H9 (cell line): ENCODE results near the gene SIAH2. TPM values are rescaled to one million over a fixed set of nuclear protein-coding genes. Genes with fewer than 3 reads are reported as not detected.

Source experiments
- DNase-seq: peaks from one replicate; pipeline ENCODE4 v3.0.0-alpha.2; 2017
- H2AFZ ChIP-seq: one replicate; pipeline ENCODE4 v1.6.1; 2013; ENCODE audit warnings: mild to moderate bottlenecking, low read length, control low read depth, moderate library complexity
- H2AK5ac ChIP-seq: 2 replicates; pipeline ENCODE4 v1.6.1; 2013; ENCODE audit warnings: low read length, control low read depth, mixed read lengths; ENCODE audit not compliant: insufficient read length
- H2BK120ac ChIP-seq: one replicate; pipeline ENCODE4 v1.6.1; 2013; ENCODE audit warnings: low read depth, mild to moderate bottlenecking, low read length, control low read depth, inconsistent platforms; ENCODE audit not compliant: poor library complexity, severe bottlenecking
- H2BK12ac ChIP-seq: 2 replicates; pipeline ENCODE4 v1.6.1; 2013; ENCODE audit warnings: low read length, control low read depth, mixed read lengths, low read depth; ENCODE audit not compliant: insufficient read length
- H2BK15ac ChIP-seq: 2 replicates; pipeline ENCODE4 v1.6.1; 2013; ENCODE audit warnings: low read depth, low read length, control low read depth
- H2BK20ac ChIP-seq: one replicate; pipeline ENCODE4 v1.6.1; 2013; ENCODE audit warnings: low read depth, mild to moderate bottlenecking, low read length, control low read depth, inconsistent platforms; ENCODE audit not compliant: poor library complexity, severe bottlenecking
- H2BK5ac ChIP-seq: 2 replicates; pipeline ENCODE4 v1.6.1; 2013; ENCODE audit warnings: low read length, control low read depth, mixed read lengths; ENCODE audit not compliant: insufficient read length
- H3K14ac ChIP-seq: 2 replicates; pipeline ENCODE4 v1.6.1; 2013; ENCODE audit warnings: low read length, control low read depth; ENCODE audit not compliant: insufficient read depth
- H3K18ac ChIP-seq: 2 replicates; pipeline ENCODE4 v1.6.1; 2013; ENCODE audit warnings: low read depth, mild to moderate bottlenecking, mixed read lengths, low read length, control low read depth; ENCODE audit not compliant: insufficient read length
- H3K23ac ChIP-seq: 2 replicates; pipeline ENCODE4 v1.6.1; 2013; ENCODE audit warnings: low read length, control low read depth, mixed read lengths, low read depth; ENCODE audit not compliant: insufficient read length
- H3K23me2 ChIP-seq: 2 replicates; pipeline ENCODE4 v1.6.1; 2013; ENCODE audit warnings: low read depth, mild to moderate bottlenecking, mixed read lengths, low read length, control low read depth; ENCODE audit not compliant: insufficient read length, poor library complexity, severe bottlenecking
- H3K27ac ChIP-seq: 2 replicates; pipeline ENCODE4 v1.5.1; 2013; ENCODE audit warnings: low read length, control low read depth, mixed read lengths, low read depth; ENCODE audit not compliant: insufficient read length
- H3K27me3 ChIP-seq: 2 replicates; pipeline ENCODE4 v1.6.1; 2013; ENCODE audit warnings: low read length, control low read depth, inconsistent platforms; ENCODE audit not compliant: insufficient read depth
- H3K4ac ChIP-seq: 2 replicates; pipeline ENCODE4 v1.6.1; 2013; ENCODE audit warnings: low read depth, mild to moderate bottlenecking, control low read depth, inconsistent platforms, low read length, moderate library complexity
- H3K4me1 ChIP-seq: 2 replicates; pipeline ENCODE4 v1.6.1; 2013; ENCODE audit warnings: low read length, control low read depth, inconsistent platforms; ENCODE audit not compliant: insufficient read depth
- H3K4me2 ChIP-seq: 2 replicates; pipeline ENCODE4 v1.6.1; 2013; ENCODE audit warnings: low read length, control low read depth, mixed read lengths; ENCODE audit not compliant: insufficient read length, insufficient read depth
- H3K56ac ChIP-seq: 2 replicates; pipeline ENCODE4 v1.6.1; 2013; ENCODE audit warnings: low read depth, mild to moderate bottlenecking, mixed read lengths, low read length, control low read depth; ENCODE audit not compliant: insufficient read length
- H3K79me1 ChIP-seq: 2 replicates; pipeline ENCODE4 v1.6.1; 2013; ENCODE audit warnings: low read depth, mild to moderate bottlenecking, moderate library complexity, low read length, control low read depth, inconsistent platforms; ENCODE audit not compliant: insufficient read depth, poor library complexity, severe bottlenecking
- H3K79me2 ChIP-seq: 2 replicates; pipeline ENCODE4 v1.6.1; 2013; ENCODE audit warnings: low read length, control low read depth, inconsistent platforms; ENCODE audit not compliant: insufficient read depth
- H3K9ac ChIP-seq: 2 replicates; pipeline ENCODE4 v1.6.1; 2013; ENCODE audit warnings: low read length, control low read depth, mixed read lengths; ENCODE audit not compliant: insufficient read length; ENCODE audit errors: extremely low read depth
- H3K9me3 ChIP-seq: one replicate; pipeline ENCODE4 v1.6.1; 2013; ENCODE audit warnings: low read depth, low read length, inconsistent platforms; ENCODE audit not compliant: control insufficient read depth
- H3T11ph ChIP-seq: one replicate; pipeline ENCODE4 v1.6.1; 2013; ENCODE audit warnings: mild to moderate bottlenecking, low read length, control low read depth, inconsistent platforms
- H4K20me1 ChIP-seq: one replicate; pipeline ENCODE4 v1.6.1; 2013; ENCODE audit not compliant: control insufficient read depth, insufficient read length, insufficient read depth
- H4K5ac ChIP-seq: 2 replicates; pipeline ENCODE4 v1.6.1; 2013; ENCODE audit warnings: low read depth, mild to moderate bottlenecking, mixed read lengths, low read length, control low read depth; ENCODE audit not compliant: insufficient read length
- H4K8ac ChIP-seq: replicated peaks from 2 replicates; pipeline ENCODE4 v1.6.1; 2013; ENCODE audit warnings: low read length, control low read depth, mixed read lengths, low read depth; ENCODE audit not compliant: insufficient read length
- H4K91ac ChIP-seq: 2 replicates; pipeline ENCODE4 v1.6.1; 2013; ENCODE audit warnings: low read depth, mild to moderate bottlenecking, moderate library complexity, mixed read lengths, low read length, control low read depth; ENCODE audit not compliant: insufficient read length
- H3K27ac Mint-ChIP-seq, 3 experiments: 2 replicates in 2 of 3; 3 replicates in 1 of 3; pipeline ENCODE4 v1.8.0; 2020 to 2021; ENCODE audit warnings: mixed read lengths in 3 of 3, mild to moderate bottlenecking in 1 of 3, moderate library complexity in 1 of 3
- H3K27me3 Mint-ChIP-seq: 2 replicates; pipeline ENCODE4 v1.8.0; 2021; ENCODE audit warnings: low read depth, mild to moderate bottlenecking, moderate library complexity, mixed read lengths
- H3K36me3 Mint-ChIP-seq, 3 experiments: 2 replicates in 2 of 3; 3 replicates in 1 of 3; pipeline ENCODE4 v1.8.0; 2020 to 2021; ENCODE audit warnings: low read depth in 3 of 3, mixed read lengths in 3 of 3; ENCODE audit not compliant: insufficient read depth in 1 of 3
- H3K4me1 Mint-ChIP-seq, 2 experiments: 2 replicates each; pipeline ENCODE4 v1.8.0; 2020; ENCODE audit warnings: mixed read lengths in 2 of 2
- H3K4me3 Mint-ChIP-seq, 2 experiments: 2 replicates in 1 of 2; 3 replicates in 1 of 2; pipeline ENCODE4 v1.8.0; 2020 to 2021; ENCODE audit warnings: mild to moderate bottlenecking in 2 of 2, mixed read lengths in 2 of 2, moderate library complexity in 1 of 2
- H3K9me3 Mint-ChIP-seq, 2 experiments: 2 replicates in 1 of 2; 3 replicates in 1 of 2; pipeline ENCODE4 v1.8.0; 2020; ENCODE audit warnings: mild to moderate bottlenecking in 2 of 2, mixed read lengths in 2 of 2, moderate library complexity in 1 of 2
- WGBS: extraction: QIAGEN DNeasy Blood & Tissue Kit; methylation state at CpG from one replicate; pipeline ENCODE4 v1.1.7; 2013; ENCODE audit warnings: missing lambda C conversion rate, low lambda C conversion rate, mixed read lengths; ENCODE audit not compliant: insufficient read length; ENCODE audit errors: extremely low coverage; 5-methylcytosine and 5-hydroxymethylcytosine counted together
- total RNA-seq: library from RNA; stranded (reverse); gene quantifications from 2 replicates; pipeline ENCODE4 v1.2.1, GENCODE V29; 2021
- TF ChIP-seq, protein P1 (sequence below): fragments of 200-600 bp; sonication (generic); conservative IDR thresholded peaks from 3 replicates; pipeline ENCODE4 v1.8.0; 2021; ENCODE audit warnings: antibody characterized with exemption, mild to moderate bottlenecking

Gene SIAH2
- total RNA-seq, 1 experiment from 2014 or later: 17.4 TPM

DNA sequence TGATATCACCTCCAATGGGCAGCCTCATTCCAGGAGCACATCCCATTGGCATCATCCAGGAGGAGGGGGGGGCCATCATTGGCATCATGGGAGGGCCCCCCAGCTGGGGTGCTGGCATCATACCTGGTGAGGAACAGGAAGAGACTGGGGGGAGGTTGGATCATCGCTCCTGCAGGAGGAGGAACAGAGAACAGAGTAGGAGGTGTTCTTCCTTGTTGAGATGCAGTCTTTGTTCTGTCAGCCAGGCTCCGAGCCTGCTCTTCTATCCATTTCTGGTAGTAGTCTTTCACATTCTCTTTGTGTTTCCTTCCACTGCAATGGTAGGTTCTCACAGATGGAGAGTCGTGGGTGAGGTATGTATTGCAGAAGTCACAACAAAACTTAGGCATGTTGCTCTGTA is 42.5 kb downstream of the SIAH2 start:
- no peaks in the 10 kb centered on the region for H3K27me3 Mint-ChIP-seq
- Histone ChIP-seq H3K79me1 (no peaks in the 10 kb centered on the region), H2BK120ac (no peak overlapping the region), H4K20me1 (no peaks in the 10 kb centered on the region), H3K14ac (no peak overlapping the region), H4K8ac (no peak overlapping the region), H2BK5ac (no peak overlapping the region), H4K91ac (no peak overlapping the region), H4K5ac (no peak overlapping the region), H2AK5ac (no peak overlapping the region), H2BK20ac (no peak overlapping the region), H3K18ac (no peak overlapping the region), H3K23ac (no peak overlapping the region), H3K56ac (no peak overlapping the region), H3K9me3 (no peaks in the 10 kb centered on the region), H3K4ac (no peak overlapping the region), H3K9ac (no peak overlapping the region), H3K23me2 (no peaks in the 10 kb centered on the region), H3K4me2 (no peak overlapping the region), H3T11ph (no peak overlapping the region), H3K27ac (no peak overlapping the region), H3K79me2 (no peaks in the 10 kb centered on the region), H3K27me3 (no peaks in the 10 kb centered on the region), H2BK12ac (no peak overlapping the region), H2AFZ (no peak overlapping the region), H2BK15ac (no peak overlapping the region), H3K4me1 (no peaks in the 10 kb centered on the region)
- TF ChIP-seq, protein P1, sequence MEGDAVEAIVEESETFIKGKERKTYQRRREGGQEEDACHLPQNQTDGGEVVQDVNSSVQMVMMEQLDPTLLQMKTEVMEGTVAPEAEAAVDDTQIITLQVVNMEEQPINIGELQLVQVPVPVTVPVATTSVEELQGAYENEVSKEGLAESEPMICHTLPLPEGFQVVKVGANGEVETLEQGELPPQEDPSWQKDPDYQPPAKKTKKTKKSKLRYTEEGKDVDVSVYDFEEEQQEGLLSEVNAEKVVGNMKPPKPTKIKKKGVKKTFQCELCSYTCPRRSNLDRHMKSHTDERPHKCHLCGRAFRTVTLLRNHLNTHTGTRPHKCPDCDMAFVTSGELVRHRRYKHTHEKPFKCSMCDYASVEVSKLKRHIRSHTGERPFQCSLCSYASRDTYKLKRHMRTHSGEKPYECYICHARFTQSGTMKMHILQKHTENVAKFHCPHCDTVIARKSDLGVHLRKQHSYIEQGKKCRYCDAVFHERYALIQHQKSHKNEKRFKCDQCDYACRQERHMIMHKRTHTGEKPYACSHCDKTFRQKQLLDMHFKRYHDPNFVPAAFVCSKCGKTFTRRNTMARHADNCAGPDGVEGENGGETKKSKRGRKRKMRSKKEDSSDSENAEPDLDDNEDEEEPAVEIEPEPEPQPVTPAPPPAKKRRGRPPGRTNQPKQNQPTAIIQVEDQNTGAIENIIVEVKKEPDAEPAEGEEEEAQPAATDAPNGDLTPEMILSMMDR: no peak
- no peaks in the 10 kb centered on the region for H3K4me1 Mint-ChIP-seq
- no peak for DNase-seq
- H3K27ac Mint-ChIP-seq: no peak overlapping the region
- no CpG with 5 or more reads among the region's 3 CpGs for whole genome bisulfite sequencing
- H3K9me3 Mint-ChIP-seq: peaks cover 5 to 10% of the 10 kb centered on the region in 2 experiments; a peak in 1 of 5 replicates
- peaks cover 0 to 4% (median 0%) of the 10 kb centered on the region in 3 experiments; a peak in 2 of 7 replicates for H3K36me3 Mint-ChIP-seq
- no peak overlapping the region for H3K4me3 Mint-ChIP-seq
